IPS-NIHi11 (cell line): ENCODE results near the gene OR10R2.
"Not testable (repeated sequence)": the region's sequence is repeated elsewhere in the genome, so short reads cannot be mapped to it uniquely, and the experiment has no call there.

ENCODE experiments used
- DNase-seq: peaks from one replicate; pipeline ENCODE4 v3.0.0; 2012; ENCODE audit warnings: mixed read lengths, low spot score

The OR10R2 gene

GRCh38 chr1:158471920-158472319, at the start of gene OR10R2:
Gene OR10R2, plus strand, starts transcription at chr1:158472220. Its CDS starts 106 bp downstream, at chr1:158472326.
- DNase-seq = no peak

GRCh38 chr1:158425027-158425426, 47.0 kb upstream of the OR10R2 start:
- DNase-seq = no peak

- no peak for DNase-seq
Observed at GRCh38 chr1:158426137-158426536, 45.9 kb upstream of the OR10R2 start, which contains the start of gene OR10K2. Gene OR10K2, minus strand, starts transcription at chr1:158426237. Its CDS starts 5,371 bp downstream, at chr1:158420866.

GRCh38 chr1:158430163-158430562, 41.9 kb upstream of the OR10R2 start:
- not testable (repeated sequence) for DNase-seq

- no peak for DNase-seq
Observed at GRCh38 chr1:158434741-158435140, 37.3 kb upstream of the OR10R2 start.

GRCh38 chr1:158445376-158445775, 26.6 kb upstream of the OR10R2 start:
- DNase-seq = no peak

- DNase-seq = no peak
Observed at GRCh38 chr1:158454537-158454936, 17.5 kb upstream of the OR10R2 start.

GRCh38 chr1:158457246-158457645, 14.8 kb upstream of the OR10R2 start:
- no peak for DNase-seq

GRCh38 chr1:158458263-158458662, 13.8 kb upstream of the OR10R2 start:
- no peak for DNase-seq

- DNase-seq = no peak
Observed at GRCh38 chr1:158461534-158461933, 10.5 kb upstream of the OR10R2 start, which contains the start of gene OR10K1. Gene OR10K1, plus strand, starts transcription at chr1:158461834. Its CDS starts 3,728 bp downstream, at chr1:158465562.

- no peak for DNase-seq
Observed at GRCh38 chr1:158485455-158485854, 13.4 kb downstream of the OR10R2 start.

- no peak for DNase-seq
Observed at GRCh38 chr1:158491316-158491715, 19.3 kb downstream of the OR10R2 start.

GRCh38 chr1:158493054-158493453, 21.0 kb downstream of the OR10R2 start:
- DNase-seq = no peak

GRCh38 chr1:158494796-158495195, 22.8 kb downstream of the OR10R2 start:
- DNase-seq = no peak

- peak; percentile 17 for DNase-seq
Observed at GRCh38 chr1:158496374-158496773, 24.4 kb downstream of the OR10R2 start.

- DNase-seq = peak; percentile 35
Observed at GRCh38 chr1:158506369-158506987, 34.5 kb downstream of the OR10R2 start.

GRCh38 chr1:158507511-158507910, 35.5 kb downstream of the OR10R2 start:
- no peak for DNase-seq

GRCh38 chr1:158509471-158510156, 37.6 kb downstream of the OR10R2 start:
- no peak for DNase-seq

GRCh38 chr1:158516966-158517365, 44.9 kb downstream of the OR10R2 start:
- DNase-seq = no peak

GRCh38 chr1:158520021-158520420, 48.0 kb downstream of the OR10R2 start:
- no peak for DNase-seq

- no peak for DNase-seq
Observed at GRCh38 chr1:158520955-158521665, 49.1 kb downstream of the OR10R2 start.

- no peak for DNase-seq
Observed at GRCh38 chr1:158521666-158522058, 49.6 kb downstream of the OR10R2 start.
